ENCODE measurements around the gene PARD6A.

DNA sequence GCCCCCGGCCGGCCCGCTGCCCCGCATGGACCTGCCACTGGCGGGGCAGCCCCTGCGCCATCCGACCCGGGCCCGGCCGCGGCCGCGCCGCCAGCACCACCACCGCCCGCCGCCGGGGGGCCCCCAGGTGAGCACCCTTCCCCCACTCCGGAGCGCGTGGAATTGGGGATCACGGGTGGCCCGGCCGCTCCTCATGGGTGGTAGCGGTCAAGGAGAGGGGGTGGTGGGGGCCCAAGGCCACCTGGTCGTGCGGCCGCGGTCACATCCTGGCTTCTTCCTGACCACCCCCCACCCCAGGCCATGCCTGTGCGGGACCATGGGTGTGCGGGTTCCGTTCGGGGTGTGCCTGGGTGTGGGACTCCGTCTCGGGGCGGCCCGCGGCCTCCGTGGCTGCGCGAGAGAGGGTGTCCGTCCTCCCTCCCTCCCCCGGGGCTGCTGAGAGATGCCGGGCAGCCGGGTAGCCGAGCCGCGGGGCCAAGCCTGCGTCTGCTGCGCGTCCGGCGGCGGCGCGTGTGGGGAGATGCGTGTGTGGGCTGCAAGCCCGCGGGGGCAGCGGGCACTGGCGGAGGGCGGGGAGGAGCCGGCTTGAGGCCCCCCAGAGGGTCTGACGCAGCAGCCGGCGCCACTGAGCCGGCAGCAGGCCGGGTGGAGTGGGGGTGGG, 7.5 kb upstream of the PARD6A start:
- TF ChIP-seq CTCF (IDR thresholded peaks at IDR 0.05; ENCODE audit: insufficient read depth, low read length) = no peak
- no peak for TF ChIP-seq POLR2AphosphoS5 (IDR thresholded peaks at IDR 0.05; ENCODE audit: low read depth)

All from HL-60 (cell line).